Activated CD8-positive, alpha-beta T cell treated with anti-CD3 and anti-CD28 coated beads for 36 hours (primary cell): ENCODE results near the gene ZSCAN23. TPM values are rescaled to one million over a fixed set of nuclear protein-coding genes. Genes with fewer than 3 reads are reported as not detected.
"Not testable (repeated sequence)": the region's sequence is repeated elsewhere in the genome, so short reads cannot be mapped to it uniquely, and the experiment has no call there.

Source experiments
- ATAC-seq: fragments of 200-7000 bp; cut with Tn5 transposase; one replicate; pipeline ENCODE4 v1.10.0; 2021; ENCODE audit warnings: mild to moderate bottlenecking, moderate library complexity
- CTCF ChIA-PET: fragments of 350-600 bp; sonication (Branson Sonifier 250); formaldehyde crosslinking; loops from one replicate; lab custom pipeline; 2021; ENCODE audit warnings: antibody characterized with exemption; lab: Charles Lee
- POLR2A ChIA-PET: fragments of 350-600 bp; sonication (Branson Sonifier 250); formaldehyde crosslinking; loops from one replicate; lab custom pipeline; 2021; ENCODE audit warnings: antibody characterized with exemption; lab: Charles Lee
- DNase-seq: peaks from one replicate; pipeline ENCODE4 v3.0.0-alpha.2; 2020
- H3K27ac Mint-ChIP-seq: one replicate; pipeline ENCODE4 v1.8.0; 2021; ENCODE audit warnings: mild to moderate bottlenecking, mixed read lengths
- H3K27me3 Mint-ChIP-seq: one replicate; pipeline ENCODE4 v1.8.0; 2021; ENCODE audit warnings: mixed read lengths
- H3K36me3 Mint-ChIP-seq: one replicate; pipeline ENCODE4 v1.8.0; 2021; ENCODE audit warnings: low read depth, mixed read lengths
- H3K4me1 Mint-ChIP-seq: one replicate; pipeline ENCODE4 v1.8.0; 2021; ENCODE audit warnings: low read depth, mixed read lengths
- H3K4me3 Mint-ChIP-seq: one replicate; pipeline ENCODE4 v1.8.0; 2021; ENCODE audit warnings: mild to moderate bottlenecking, moderate library complexity, mixed read lengths
- H3K9me3 Mint-ChIP-seq: one replicate; pipeline ENCODE4 v1.8.0; 2021; ENCODE audit warnings: mixed read lengths
- CTCF ChIP-seq: fragments of 200-600 bp; IDR thresholded peaks from one replicate; pipeline ENCODE4 v1.8.0; 2022; ENCODE audit warnings: antibody characterized with exemption, mild to moderate bottlenecking
- intact Hi-C: fragments of 100-400 bp; cut with micrococcal nuclease; formaldehyde crosslinking; loops from one replicate; pipeline ENCODE4 v1.10.0; 2022
- total RNA-seq, 2 experiments: library from RNA; stranded (reverse); gene quantifications; one replicate each; pipeline ENCODE4 v1.2.3, GENCODE V29; 2021

Gene ZSCAN23
- total RNA-seq, 2 experiments from 2014 or later: 1.1 to 1.6 TPM

GRCh38 chr6:28407401-28407800 is 35.9 kb downstream of the ZSCAN23 start:
- intact Hi-C loops: no loop called here
- CTCF ChIA-PET: interaction anchor here (0.9 kb wide), 1 partner anchor 609 kb away, joined by 3 read pairs; no protein-coding TSS in a partner anchor
- H3K27ac Mint-ChIP-seq: peak overlapping the region; percentile 50
- peaks cover 23% of the 10 kb centered on the region for H3K4me1 Mint-ChIP-seq
- peaks cover 46% of the 10 kb centered on the region for H3K27me3 Mint-ChIP-seq
- no peak overlapping the region for H3K4me3 Mint-ChIP-seq
- no peaks in the 10 kb centered on the region for H3K36me3 Mint-ChIP-seq
- peak; percentile 44 for DNase-seq
- POLR2A ChIA-PET: interaction anchor here (1.5 kb wide), 1 partner anchor 8 kb away, joined by 3 read pairs; no protein-coding TSS in a partner anchor
- no peak for TF ChIP-seq CTCF
- peak; percentile 77 for ATAC-seq
- H3K9me3 Mint-ChIP-seq: no peaks in the 10 kb centered on the region

DNA sequence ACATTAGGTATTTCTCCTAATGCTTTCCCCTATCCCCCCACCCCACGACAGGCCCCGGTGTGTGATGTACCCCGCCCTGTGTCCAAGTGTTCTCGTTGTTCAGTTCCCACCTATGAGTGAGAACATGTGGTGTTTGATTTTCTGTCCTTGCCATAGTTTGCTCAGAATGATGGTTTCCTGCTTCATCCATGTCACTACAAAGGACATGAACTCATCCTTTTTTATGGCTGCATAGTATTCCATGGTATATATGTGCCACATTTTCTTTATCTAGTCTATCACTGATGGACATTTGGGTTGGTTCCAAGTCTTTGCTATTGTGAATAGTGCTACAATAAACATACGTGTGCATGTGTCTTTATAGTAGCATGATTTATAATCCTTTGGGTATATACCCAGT is 39.4 kb downstream of the ZSCAN23 start:
- peaks cover 25% of the 10 kb centered on the region for H3K4me1 Mint-ChIP-seq
- H3K4me3 Mint-ChIP-seq, ATAC-seq, DNase-seq, POLR2A ChIA-PET, H3K9me3 Mint-ChIP-seq, H3K27ac Mint-ChIP-seq, H3K36me3 Mint-ChIP-seq, CTCF ChIA-PET: not testable (repeated sequence)
- intact Hi-C loops: loop anchor here (5.0 kb wide), 1 partner anchor 38 kb away; the partner anchor contains the start of gene ZSCAN23
- peaks cover 36% of the 10 kb centered on the region for H3K27me3 Mint-ChIP-seq

DNA sequence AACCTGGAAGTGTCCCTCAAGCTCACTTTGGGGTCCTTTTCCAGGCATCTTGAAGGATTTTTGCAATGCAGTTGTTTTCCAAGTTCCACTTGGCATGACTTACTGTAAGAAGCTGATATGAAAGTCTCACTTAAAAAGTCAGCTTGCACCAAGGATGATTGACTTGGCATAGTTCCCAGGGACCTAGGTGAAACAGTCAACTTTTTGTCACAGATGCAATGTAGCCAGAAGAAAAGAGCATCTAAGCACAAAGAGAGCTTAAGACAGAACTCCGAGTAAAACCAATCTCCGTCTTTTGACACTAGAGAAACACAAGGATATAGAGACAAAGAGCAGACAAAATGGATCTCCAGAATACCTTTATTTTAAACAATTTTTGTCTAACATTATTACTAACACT is 41.1 kb downstream of the ZSCAN23 start:
- Mint-ChIP-seq H3K36me3 (peaks cover 15% of the 10 kb centered on the region), H3K27me3 (peaks cover 36% of the 10 kb centered on the region), H3K9me3 (no peaks in the 10 kb centered on the region), H3K27ac (no peak overlapping the region), H3K4me3 (no peak overlapping the region), H3K4me1 (peaks cover 21% of the 10 kb centered on the region)
- no peak for TF ChIP-seq CTCF
- DNase-seq (no peak), ATAC-seq (no peak)
- intact Hi-C loops: loop anchor here (5.0 kb wide), 1 partner anchor 40 kb away; the partner anchor contains the start of gene ZSCAN23
- CTCF ChIA-PET: interaction anchor here (0.7 kb wide), 1 partner anchor 19 kb away, joined by 3 read pairs; no protein-coding TSS in a partner anchor
- POLR2A ChIA-PET: no interaction called here

GRCh38 chr6:28401172-28401571 is 42.1 kb downstream of the ZSCAN23 start:
- CTCF ChIA-PET: no interaction called here
- POLR2A ChIA-PET: no interaction called here
- no peak overlapping the region for H3K27ac Mint-ChIP-seq
- DNase-seq (no peak), ATAC-seq (no peak)
- H3K9me3 Mint-ChIP-seq: no peaks in the 10 kb centered on the region
- intact Hi-C loops: loop anchor here (5.0 kb wide), 1 partner anchor 41 kb away; the partner anchor contains the start of gene ZSCAN23
- peaks cover 27% of the 10 kb centered on the region for H3K4me1 Mint-ChIP-seq
- peaks cover 26% of the 10 kb centered on the region for H3K36me3 Mint-ChIP-seq
- H3K4me3 Mint-ChIP-seq: peak overlapping the region; percentile 42
- peaks cover 31% of the 10 kb centered on the region for H3K27me3 Mint-ChIP-seq
- no peak for TF ChIP-seq CTCF

- ATAC-seq (no peak), DNase-seq (no peak)
- peak overlapping the region; percentile 96 for H3K27ac Mint-ChIP-seq
- TF ChIP-seq CTCF: no peak
- peak overlapping the region; percentile 91 for H3K4me3 Mint-ChIP-seq
- H3K27me3 Mint-ChIP-seq: peaks cover 26% of the 10 kb centered on the region
- CTCF ChIA-PET: no interaction called here
- no peaks in the 10 kb centered on the region for H3K9me3 Mint-ChIP-seq
- H3K4me1 Mint-ChIP-seq: peaks cover 38% of the 10 kb centered on the region
- intact Hi-C loops: loop anchor here (5.0 kb wide), 1 partner anchor 42 kb away; the partner anchor contains the start of gene ZSCAN23
- POLR2A ChIA-PET: no interaction called here
- peaks cover 36% of the 10 kb centered on the region for H3K36me3 Mint-ChIP-seq
These were observed 43.2 kb downstream of the ZSCAN23 start for GRCh38 chr6:28400122-28400451.
